Measurements from ENCODE around the gene EVL. TPM values are rescaled to one million over a fixed set of nuclear protein-coding genes. Genes with fewer than 3 reads are reported as not detected.
"Not testable (repeated sequence)": the region's sequence is repeated elsewhere in the genome, so short reads cannot be mapped to it uniquely, and the experiment has no call there.

EVL gene
- total and polyA plus RNA-seq, 10 of the 15 experiments (the other 5 are each of a cell fraction or from before 2014, with no cell fraction given), result 11.9 to 341 (median 89.8) TPM

DNA sequence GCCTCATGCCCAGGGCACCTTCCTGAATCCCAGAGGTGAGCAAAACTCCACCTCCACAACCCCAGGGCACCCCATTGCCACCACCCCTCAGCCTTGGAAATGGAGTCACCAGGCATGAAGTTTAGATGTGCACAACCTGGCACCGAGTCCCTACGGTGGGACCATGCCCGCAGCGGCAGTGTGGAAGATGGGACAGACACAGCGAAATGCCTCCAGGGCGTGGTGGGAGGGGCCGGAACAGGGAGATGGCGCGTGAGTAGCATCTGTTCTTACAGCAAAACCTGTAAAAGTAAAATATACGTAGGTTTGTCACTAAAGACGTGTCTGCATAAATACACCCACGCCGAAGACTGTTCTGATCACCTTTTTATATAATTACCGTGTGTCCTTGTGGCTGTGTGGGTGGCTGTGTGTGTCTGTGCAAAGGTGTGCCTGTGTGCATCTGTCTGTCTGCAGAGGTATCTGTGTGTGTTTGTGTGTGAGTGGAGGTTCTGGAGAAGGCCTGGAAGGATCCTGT lies 111.6 kb downstream of the EVL start:
- Histone ChIP-seq H3K27ac (ENCODE audit: control insufficient read depth, insufficient read depth) (no peak overlapping the region), H3K9ac (ENCODE audit: control insufficient read depth, insufficient read depth, low read length) (no peak overlapping the region), H3K27me3 (replicated peaks in 1 of 2; ENCODE audit: control insufficient read depth in 2 of 2, insufficient read depth in 2 of 2, low read length in 1 of 2) (peaks cover 0 to 7% of the 10 kb centered on the region in 2 experiments; a peak in 2 of 4 replicates), H3K9me3 (replicated peaks; ENCODE audit: control insufficient read depth, insufficient read depth, low read length) (no peaks in the 10 kb centered on the region), H3K4me1 (ENCODE audit: control insufficient read depth, insufficient read depth, low read length) (no peaks in the 10 kb centered on the region), H4K20me1 (ENCODE audit: control insufficient read depth, insufficient read depth) (no peaks in the 10 kb centered on the region), H3K79me2 (ENCODE audit: control insufficient read depth, insufficient read depth, low read length) (no peaks in the 10 kb centered on the region), H2AFZ (ENCODE audit: control insufficient read depth, low read depth, low read length) (no peak overlapping the region), H3K4me2 (ENCODE audit: control insufficient read depth, insufficient read depth) (no peak overlapping the region), H3K4me3 (no peak overlapping the region), H3K36me3 (ENCODE audit: control insufficient read depth in 2 of 2, insufficient read depth in 2 of 2, low read length in 1 of 2) (no peaks in the 10 kb centered on the region)
- CTCF ChIA-PET, result no interaction called here
- intact Hi-C loops (cut with micrococcal nuclease; ENCODE audit: unreplicated experiment), result no loop called here
- 63% methylated on average over 14 of the region's 14 CpGs for WGBS (ENCODE audit: insufficient coverage, insufficient replicate concordance, low lambda C conversion rate, missing lambda C conversion rate)
- in situ Hi-C loops (cut with MboI), result no loop called here
- BruUV-seq (replicated peaks), result no TSS peak
- RAD21 ChIA-PET (ENCODE audit: unreplicated experiment), result no interaction called here
- ATAC-seq (no peak), FAIRE-seq (no peak), DNase-seq (ENCODE audit: low read depth, low spot score) (no peak)
- SMC1A ChIA-PET (ENCODE audit: uncharacterized antibody, unreplicated experiment), result no interaction called here
- POLR2A ChIA-PET, result no interaction called here
- no peak for TF ChIP-seq BHLHE40 (IDR thresholded peaks at IDR 0.05; ENCODE audit: borderline replicate concordance in 1 of 2, low read depth in 2 of 2, low read length in 1 of 2)
- TF ChIP-seq POLR2AphosphoS5 (IDR thresholded peaks at IDR 0.05; ENCODE audit: low read length), result no peak
- TF ChIP-seq SMAD1 (IDR thresholded peaks at IDR 0.05; ENCODE audit: low read depth, partially characterized antibody), result no peak
- no peak for TF ChIP-seq TCF7 (IDR thresholded peaks at IDR 0.05; ENCODE audit: borderline replicate concordance)

DNA sequence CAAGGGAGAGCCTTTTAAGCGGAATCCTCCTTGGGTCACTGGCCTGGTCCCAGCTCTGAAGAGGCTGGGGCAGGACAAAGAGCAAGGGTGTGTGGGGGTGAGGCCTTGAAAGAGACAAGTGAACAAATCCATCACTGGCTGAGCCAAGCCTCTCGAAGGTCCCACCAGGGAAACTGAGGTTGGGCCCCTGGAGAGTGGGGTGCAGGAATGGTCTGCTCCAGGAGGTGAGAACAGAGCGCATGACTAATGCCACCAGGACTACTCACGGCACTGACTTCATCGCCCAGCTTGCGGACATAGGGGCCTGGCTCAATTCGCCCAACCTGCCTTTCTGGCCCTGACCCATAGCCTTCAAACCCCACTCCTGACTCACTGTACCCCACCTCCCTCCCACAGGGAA lies 113.5 kb downstream of the EVL start:
- ChIA-PET SMC1A (ENCODE audit: uncharacterized antibody, unreplicated experiment) (interaction anchor here (1.1 kb wide), 1 partner anchor 14 kb away, joined by 3 read pairs; no protein-coding TSS in a partner anchor), RAD21 (ENCODE audit: unreplicated experiment) (no interaction called here), CTCF (interaction anchor here (1.4 kb wide), 1 partner anchor 12 kb away, joined by 3 read pairs; no protein-coding TSS in a partner anchor), POLR2A (no interaction called here)
- 75% methylated on average over 6 of the region's 7 CpGs for WGBS (ENCODE audit: insufficient coverage, insufficient replicate concordance, low lambda C conversion rate, missing lambda C conversion rate)
- no peak overlapping the region for H3K9ac ChIP-seq (ENCODE audit: control insufficient read depth, insufficient read depth, low read length)
- peaks cover 0 to 4% of the 10 kb centered on the region in 2 experiments; a peak in 1 of 4 replicates for H3K27me3 ChIP-seq (replicated peaks in 1 of 2; ENCODE audit: control insufficient read depth in 2 of 2, insufficient read depth in 2 of 2, low read length in 1 of 2)
- H4K20me1 ChIP-seq (ENCODE audit: control insufficient read depth, insufficient read depth), result no peaks in the 10 kb centered on the region
- intact Hi-C loops (cut with micrococcal nuclease; ENCODE audit: unreplicated experiment) (no loop called here), in situ Hi-C loops (cut with MboI) (no loop called here)
- no peak overlapping the region for H3K27ac ChIP-seq (ENCODE audit: control insufficient read depth, insufficient read depth)
- H3K36me3 ChIP-seq (ENCODE audit: control insufficient read depth in 2 of 2, insufficient read depth in 2 of 2, low read length in 1 of 2), result no peaks in the 10 kb centered on the region
- TF ChIP-seq, protein P1, sequence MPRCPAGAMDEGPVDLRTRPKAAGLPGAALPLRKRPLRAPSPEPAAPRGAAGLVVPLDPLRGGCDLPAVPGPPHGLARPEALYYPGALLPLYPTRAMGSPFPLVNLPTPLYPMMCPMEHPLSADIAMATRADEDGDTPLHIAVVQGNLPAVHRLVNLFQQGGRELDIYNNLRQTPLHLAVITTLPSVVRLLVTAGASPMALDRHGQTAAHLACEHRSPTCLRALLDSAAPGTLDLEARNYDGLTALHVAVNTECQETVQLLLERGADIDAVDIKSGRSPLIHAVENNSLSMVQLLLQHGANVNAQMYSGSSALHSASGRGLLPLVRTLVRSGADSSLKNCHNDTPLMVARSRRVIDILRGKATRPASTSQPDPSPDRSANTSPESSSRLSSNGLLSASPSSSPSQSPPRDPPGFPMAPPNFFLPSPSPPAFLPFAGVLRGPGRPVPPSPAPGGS (IDR thresholded peaks at IDR 0.05; ENCODE audit: borderline replicate concordance, insufficient read depth, low read depth, low read length, poor library complexity, severe bottlenecking), result peak; percentile 13
- TF ChIP-seq NFYA (IDR thresholded peaks at IDR 0.05; ENCODE audit: borderline replicate concordance, low read depth, low read length), result no peak
- no peak for ATAC-seq
- H3K4me2 ChIP-seq (ENCODE audit: control insufficient read depth, insufficient read depth), result no peak overlapping the region
- H3K4me1 ChIP-seq (ENCODE audit: control insufficient read depth, insufficient read depth, low read length), result no peaks in the 10 kb centered on the region
- no peak overlapping the region for H2AFZ ChIP-seq (ENCODE audit: control insufficient read depth, low read depth, low read length)
- no TSS peak for BruUV-seq (replicated peaks)
- H3K79me2 ChIP-seq (ENCODE audit: control insufficient read depth, insufficient read depth, low read length), result no peaks in the 10 kb centered on the region
- H3K9me3 ChIP-seq (replicated peaks; ENCODE audit: control insufficient read depth, insufficient read depth, low read length), result no peaks in the 10 kb centered on the region
- no peak for DNase-seq (ENCODE audit: low read depth, low spot score)
- H3K4me3 ChIP-seq, result no peak overlapping the region
- no peak for FAIRE-seq

DNA sequence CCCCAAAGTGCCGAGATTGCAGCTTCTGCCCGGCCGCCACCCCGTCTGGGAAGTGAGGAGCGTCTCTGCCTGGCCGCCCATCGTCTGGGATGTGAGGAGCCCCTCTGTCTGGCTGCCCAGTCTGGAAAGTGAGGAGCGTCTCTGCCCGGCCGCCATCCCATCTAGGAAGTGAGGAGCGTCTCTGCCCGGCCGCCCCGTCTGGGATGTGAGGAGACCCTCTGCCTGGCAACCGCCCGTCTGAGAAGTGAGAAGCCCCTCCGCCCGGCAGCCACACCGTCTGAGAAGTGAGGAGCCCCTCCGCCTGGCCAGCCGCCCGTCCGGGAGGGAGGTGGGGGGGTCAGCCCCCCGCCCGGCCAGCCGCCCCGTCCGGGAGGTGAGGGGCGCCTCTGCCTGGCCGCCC lies 115.4 kb downstream of the EVL start:
- H2AFZ ChIP-seq (ENCODE audit: control insufficient read depth, low read depth, low read length); CTCF ChIA-PET; H3K27me3 ChIP-seq (replicated peaks in 1 of 2; ENCODE audit: control insufficient read depth in 2 of 2, insufficient read depth in 2 of 2, low read length in 1 of 2); H3K9me3 ChIP-seq (replicated peaks; ENCODE audit: control insufficient read depth, insufficient read depth, low read length); intact Hi-C loops (cut with micrococcal nuclease; ENCODE audit: unreplicated experiment); POLR2A ChIA-PET; H3K79me2 ChIP-seq (ENCODE audit: control insufficient read depth, insufficient read depth, low read length); H3K4me3 ChIP-seq; H3K4me1 ChIP-seq (ENCODE audit: control insufficient read depth, insufficient read depth, low read length); H3K4me2 ChIP-seq (ENCODE audit: control insufficient read depth, insufficient read depth); DNase-seq (ENCODE audit: low read depth, low spot score); RAD21 ChIA-PET (ENCODE audit: unreplicated experiment); SMC1A ChIA-PET (ENCODE audit: uncharacterized antibody, unreplicated experiment); H3K9ac ChIP-seq (ENCODE audit: control insufficient read depth, insufficient read depth, low read length); ATAC-seq; FAIRE-seq; in situ Hi-C loops (cut with MboI); H4K20me1 ChIP-seq (ENCODE audit: control insufficient read depth, insufficient read depth); H3K36me3 ChIP-seq (ENCODE audit: control insufficient read depth in 2 of 2, insufficient read depth in 2 of 2, low read length in 1 of 2); H3K27ac ChIP-seq (ENCODE audit: control insufficient read depth, insufficient read depth); BruUV-seq (replicated peaks): not testable (repeated sequence)
- WGBS (ENCODE audit: insufficient coverage, insufficient replicate concordance, low lambda C conversion rate, missing lambda C conversion rate), result no CpG with 5 or more reads among the region's 30 CpGs

All from GM12878 (cell line).